Gastrocnemius medialis (tissue), 4 donors: ENCODE results near the gene RABGAP1.

Source experiments
- POLR2A ChIP-seq, 2 donors: fragments of 450-650 bp; IDR thresholded peaks; one replicate each; pipeline ENCODE4 v1.6.1; 2017; ENCODE audit warnings: antibody characterized with exemption in 2 of 2, mild to moderate bottlenecking in 2 of 2, moderate library complexity in 2 of 2
- TF ChIP-seq, protein P1 (sequence below), 5 experiments: fragments of 450-650 bp in 3 of 5; fragments of 200-600 bp in 2 of 5; sonication (generic) in 2 of 5; IDR thresholded peaks in 4 of 5; conservative IDR thresholded peaks in 1 of 5; 1 replicate in 4 of 5; 2 replicates in 1 of 5; pipeline ENCODE4 v1.5.1; 2016 to 2019; ENCODE audit warnings: antibody characterized with exemption in 5 of 5, mild to moderate bottlenecking in 3 of 5, moderate library complexity in 3 of 5

DNA sequence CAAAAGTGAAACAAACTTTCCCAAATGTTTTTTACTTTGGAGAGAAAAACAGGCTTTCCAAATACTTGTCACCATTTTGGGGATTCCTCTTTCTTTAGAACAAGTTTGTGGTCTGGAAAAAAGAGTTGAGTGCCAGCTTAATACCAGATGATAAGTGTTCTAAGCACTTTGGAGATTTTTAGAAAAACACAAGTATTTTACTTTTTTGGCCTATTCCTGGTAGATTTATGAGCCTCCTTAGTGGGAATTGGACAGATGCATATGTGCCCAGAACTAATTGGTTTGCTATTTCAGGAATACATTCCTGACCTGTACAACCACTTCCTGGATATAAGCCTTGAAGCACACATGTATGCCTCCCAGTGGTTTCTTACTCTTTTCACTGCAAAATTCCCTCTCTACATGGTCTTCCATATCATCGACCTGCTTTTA, 133.2 kb downstream of the RABGAP1 start:
- TF ChIP-seq, protein P1, sequence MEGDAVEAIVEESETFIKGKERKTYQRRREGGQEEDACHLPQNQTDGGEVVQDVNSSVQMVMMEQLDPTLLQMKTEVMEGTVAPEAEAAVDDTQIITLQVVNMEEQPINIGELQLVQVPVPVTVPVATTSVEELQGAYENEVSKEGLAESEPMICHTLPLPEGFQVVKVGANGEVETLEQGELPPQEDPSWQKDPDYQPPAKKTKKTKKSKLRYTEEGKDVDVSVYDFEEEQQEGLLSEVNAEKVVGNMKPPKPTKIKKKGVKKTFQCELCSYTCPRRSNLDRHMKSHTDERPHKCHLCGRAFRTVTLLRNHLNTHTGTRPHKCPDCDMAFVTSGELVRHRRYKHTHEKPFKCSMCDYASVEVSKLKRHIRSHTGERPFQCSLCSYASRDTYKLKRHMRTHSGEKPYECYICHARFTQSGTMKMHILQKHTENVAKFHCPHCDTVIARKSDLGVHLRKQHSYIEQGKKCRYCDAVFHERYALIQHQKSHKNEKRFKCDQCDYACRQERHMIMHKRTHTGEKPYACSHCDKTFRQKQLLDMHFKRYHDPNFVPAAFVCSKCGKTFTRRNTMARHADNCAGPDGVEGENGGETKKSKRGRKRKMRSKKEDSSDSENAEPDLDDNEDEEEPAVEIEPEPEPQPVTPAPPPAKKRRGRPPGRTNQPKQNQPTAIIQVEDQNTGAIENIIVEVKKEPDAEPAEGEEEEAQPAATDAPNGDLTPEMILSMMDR (IDR thresholded peaks at IDR 0.05 in 4 of 5, conservative IDR thresholded peaks at IDR 0.05 in 1 of 5), result no peak
- TF ChIP-seq POLR2A (IDR thresholded peaks at IDR 0.05), result no peak
